K562 (cell line): ENCODE measurements around the gene RIT1. TPM values are rescaled to one million over a fixed set of nuclear protein-coding genes. Genes with fewer than 3 reads are reported as not detected.

ENCODE experiments used
- ATAC-seq: fragments of 200-7000 bp; cut with Tn5 transposase; 3 replicates; pipeline ENCODE4 v1.9.1; 2020; ENCODE audit warnings: moderate library complexity
- BruUV-seq: library from RNA; stranded (reverse); fragments of 400-500 nt; replicated peaks from 2 replicates; lab custom pipeline; 2021; lab: Mats Ljungman, UMichigan
- CTCF ChIA-PET: fragments of 300-600 bp; formaldehyde crosslinking; extraction: SDS; loops from one replicate; lab custom pipeline; 2021; ENCODE audit warnings: low intra/inter-chr PET ratio; lab: Yijun Ruan, JAX
- POLR2A ChIA-PET: fragments of 300-600, 350-650 bp; sonication (Branson Sonifier 250); formaldehyde crosslinking; extraction: SDS; loops from one replicate; lab custom pipeline; 2021; ENCODE audit warnings: antibody characterized with exemption, inconsistent platforms; lab: Yijun Ruan, JAX
- DNase-seq, 4 experiments: peaks; one replicate each; pipeline versions ENCODE4 v3.0.0 to v3.0.0-alpha.2; 2011 to 2018; ENCODE audit warnings: low spot score in 3 of 4, mixed read lengths in 3 of 4; ENCODE audit errors: extremely low read depth in 1 of 4
- FAIRE-seq: peaks from 2 replicates; lab custom pipeline; 2011; peaks lifted over from hg19 to GRCh38; lab: Jason Lieb, UNC
- H2AFZ ChIP-seq: 2 replicates; pipeline ENCODE4 v1.6.0; 2011; ENCODE audit warnings: low read depth, low read length, control low read depth, inconsistent platforms
- H3K27ac ChIP-seq: fragments of 200-600 bp; 3 replicates; pipeline ENCODE4 v1.8.0; 2011; ENCODE audit warnings: low read depth, mild to moderate bottlenecking, control low read depth, inconsistent platforms, low read length, moderate library complexity, mixed read lengths; ENCODE audit errors: extremely low read depth
- H3K27me3 ChIP-seq, 2 experiments: fragments of 300-600 bp in 1 of 2; 2 replicates in 1 of 2; 3 replicates in 1 of 2; pipeline versions ENCODE4 v1.6.0 to v1.8.0; 2011; ENCODE audit warnings: inconsistent platforms in 2 of 2, low read length in 2 of 2, mild to moderate bottlenecking in 1 of 2, mixed read lengths in 1 of 2, moderate library complexity in 1 of 2; ENCODE audit not compliant: control insufficient read depth in 2 of 2, insufficient read depth in 2 of 2
- H3K36me3 ChIP-seq: fragments of 300-600 bp; 3 replicates; pipeline ENCODE4 v1.8.0; 2011; ENCODE audit warnings: mild to moderate bottlenecking, low read length, inconsistent platforms; ENCODE audit not compliant: control insufficient read depth, insufficient read depth
- H3K4me1 ChIP-seq, 2 experiments: fragments of 200-600 bp in 1 of 2; replicated peaks in 1 of 2; 2 replicates in 1 of 2; 3 replicates in 1 of 2; pipeline versions ENCODE4 v1.5.1 to v1.8.0; 2011; ENCODE audit warnings: inconsistent platforms in 2 of 2, low read length in 2 of 2, mild to moderate bottlenecking in 1 of 2, mixed read lengths in 1 of 2, moderate library complexity in 1 of 2; ENCODE audit not compliant: control insufficient read depth in 2 of 2, insufficient read depth in 2 of 2
- H3K4me2 ChIP-seq: 2 replicates; pipeline ENCODE4 v1.6.1; 2011; ENCODE audit warnings: low read length, control low read depth, inconsistent platforms, mixed read lengths; ENCODE audit not compliant: insufficient read depth
- H3K4me3 ChIP-seq: fragments of 200-600 bp; sonication (generic), shearing (Covaris generic); 2 replicates; pipeline ENCODE4 v1.5.1; 2016; ENCODE audit warnings: control low read depth, inconsistent platforms
- H3K79me2 ChIP-seq: fragments of 200-600 bp; 3 replicates; pipeline ENCODE4 v1.8.0; 2011; ENCODE audit warnings: low read length, inconsistent platforms; ENCODE audit not compliant: control insufficient read depth, insufficient read depth
- H3K9ac ChIP-seq, 2 experiments: 2 replicates each; pipeline versions ENCODE4 v1.6.0 to v1.6.1; 2011; ENCODE audit warnings: low read depth in 2 of 2, low read length in 2 of 2, control low read depth in 1 of 2, inconsistent platforms in 1 of 2, mild to moderate bottlenecking in 1 of 2, mixed read lengths in 1 of 2; ENCODE audit not compliant: insufficient read depth in 1 of 2
- H3K9me1 ChIP-seq: one replicate; pipeline ENCODE4 v1.6.0; 2011; ENCODE audit warnings: inconsistent platforms, mild to moderate bottlenecking, low read length, moderate library complexity; ENCODE audit not compliant: control insufficient read depth, insufficient read depth
- H3K9me3 ChIP-seq: replicated peaks from 2 replicates; pipeline ENCODE4 v1.5.1; 2011; ENCODE audit warnings: low read depth, low read length, inconsistent platforms; ENCODE audit not compliant: control insufficient read depth, insufficient read depth
- H4K20me1 ChIP-seq: replicated peaks from 2 replicates; pipeline ENCODE4 v1.6.1; 2011; ENCODE audit warnings: low read length, inconsistent platforms, mixed read lengths; ENCODE audit not compliant: control insufficient read depth, insufficient read depth
- AFF4 ChIP-seq: sonication (generic); formaldehyde crosslinking; IDR thresholded peaks from 2 replicates; pipeline ENCODE4 v1.8.0; 2023; ENCODE audit warnings: mild to moderate bottlenecking, missing genetic modification reagents
- ATF1 ChIP-seq, 2 experiments: fragments of 450-650 bp in 1 of 2; IDR thresholded peaks; 2 replicates each; pipeline ENCODE4 v1.6.1; 2016; ENCODE audit warnings: missing compliant biosample characterization in 1 of 2, missing genetic modification characterization in 1 of 2
- BCL6 ChIP-seq: fragments of 250-450 bp; sonication (Bioruptor Pico); IDR thresholded peaks from 2 replicates; pipeline ENCODE4 v1.4.0; 2020
- CCAR2 ChIP-seq: fragments of 200-400 bp; formaldehyde crosslinking; IDR thresholded peaks from 2 replicates; pipeline ENCODE4 v1.6.1; 2017; ENCODE audit warnings: mild to moderate bottlenecking, low read depth, low read length
- FOXP4 ChIP-seq: sonication (generic); formaldehyde crosslinking; IDR thresholded peaks from 2 replicates; pipeline ENCODE4 v1.8.0; 2022; ENCODE audit warnings: mild to moderate bottlenecking, missing genetic modification reagents, borderline replicate concordance
- HDAC8 ChIP-seq: fragments of 450-650 bp; IDR thresholded peaks from 2 replicates; pipeline ENCODE4 v1.6.1; 2016; ENCODE audit warnings: mild to moderate bottlenecking, missing genetic modification characterization, moderate library complexity, missing compliant biosample characterization
- MNT ChIP-seq, 2 experiments: fragments of 450-650 bp; conservative IDR thresholded peaks; 2 replicates each; pipeline ENCODE4 v1.6.1; 2017; ENCODE audit warnings: mild to moderate bottlenecking in 2 of 2, moderate library complexity in 2 of 2
- SAFB ChIP-seq: fragments of 200-400 bp; formaldehyde crosslinking; IDR thresholded peaks from 2 replicates; pipeline ENCODE4 v1.6.1; 2017; ENCODE audit warnings: low read depth, low read length, borderline replicate concordance
- SETDB1 ChIP-seq: IDR thresholded peaks from one replicate; pipeline ENCODE4 v1.6.1; 2012; ENCODE audit warnings: low read length, control low read depth, inconsistent platforms
- SNIP1 ChIP-seq: fragments of 450-650 bp; IDR thresholded peaks from 2 replicates; pipeline ENCODE4 v1.7.1; 2017; ENCODE audit warnings: low read depth, mild to moderate bottlenecking
- ZNF282 ChIP-seq: sonication (generic); formaldehyde crosslinking; IDR thresholded peaks from 2 replicates; pipeline ENCODE4 v1.8.1; 2023; ENCODE audit warnings: missing genetic modification reagents
- WGBS: fragments of 100-300 bp; shearing (Covaris generic); methylation state at CpG from one replicate; pipeline ENCODE4 v1.1.6; 2016; ENCODE audit warnings: low coverage, mixed read lengths; ENCODE audit not compliant: insufficient coverage; ENCODE audit errors: missing lambda C conversion rate; 5-methylcytosine and 5-hydroxymethylcytosine counted together
- in situ Hi-C: fragments of 300-500 bp; cut with MboI; formaldehyde crosslinking; loops from 4 replicates; pipeline ENCODE4 v1.15.0; 2018; ENCODE audit warnings: inconsistent platforms, mixed read lengths
- intact Hi-C: fragments of 100-400 bp; cut with micrococcal nuclease; formaldehyde crosslinking; loops from 2 replicates; pipeline ENCODE4 v1.14.2; 2022
- polyA plus RNA-seq, 8 experiments: library from polyadenylated mRNA; depleted of rRNA in 4 of 8; stranded (reverse) in 5 of 8; unstranded in 3 of 8; fragments of >200 nt; fragmentation: Nextera tagmentation in 2 of 8; fragmentation: Illumina TruSeq in 1 of 8; extraction: Ambion mirVana in 2 of 8; extraction: Trizol in 1 of 8; gene quantifications; 2 replicates each; pipeline versions ENCODE4 v1.2.1 to v1.2.3, GENCODE V29; 2011 to 2014; ENCODE audit warnings: inconsistent platforms in 1 of 8, missing spikeins in 1 of 8
- total RNA-seq, 7 experiments: library from RNA; depleted of rRNA in 6 of 7; stranded (reverse); fragments of >200 nt in 6 of 7; fragmentation: Illumina TruSeq in 2 of 7; extraction: Trizol in 2 of 7; gene quantifications; 2 replicates each; pipeline versions ENCODE4 v1.2.1 to v1.2.3, GENCODE V29; 2011 to 2021; ENCODE audit warnings: low replicate concordance in 1 of 7

The RIT1 gene
- total and polyA plus RNA-seq, 9 of the 15 experiments (the other 6 are each of a cell fraction or from before 2014, with no cell fraction given) = 13.5 to 57.6 (median 22.9) TPM

GRCh38 chr1:155856257-155856974 lies 54.7 kb downstream of the RIT1 start (continued):
- no peak for TF ChIP-seq HDAC8 (tag)
- TF ChIP-seq SNIP1 = no peak
- TF ChIP-seq SETDB1 = no peak
- TF ChIP-seq CCAR2 = no peak
- TF ChIP-seq ZNF282 (CRISPR knock-in tag) = no peak
- TF ChIP-seq ATF1 (CRISPR knock-in tag; IDR thresholded peaks at IDR 0.05) = no peak
- TF ChIP-seq ATF1 (tag; IDR thresholded peaks at IDR 0.05) = no peak
- TF ChIP-seq, all 486 proteins: peak for 3

- no peak overlapping the region; a peak in 1 of 4 replicates for H3K9ac ChIP-seq
- peaks cover 0 to 15% of the 10 kb centered on the region in 2 experiments; a peak in 1 of 5 replicates for H3K4me1 ChIP-seq
- no peak overlapping the region for H3K4me2 ChIP-seq
- H3K9me3 ChIP-seq = no peaks in the 10 kb centered on the region
- in situ Hi-C loops (no loop called here), intact Hi-C loops (no loop called here)
- peak; percentile 64 for ATAC-seq
- no peaks in the 10 kb centered on the region for H3K27me3 ChIP-seq
- no peak overlapping the region for H3K4me3 ChIP-seq
- POLR2A ChIA-PET = interaction anchor here (0.6 to 2.1 kb wide), 4 partner anchors 9 to 118 kb away, joined by 3 to 8 read pairs (median 6); partner anchors contain the start of gene SYT11
- FAIRE-seq = no peak
- CTCF ChIA-PET = no interaction called here
- H3K27ac ChIP-seq = no peak overlapping the region
- H4K20me1 ChIP-seq = no peaks in the 10 kb centered on the region
- BruUV-seq = no TSS peak
- no peak for DNase-seq
- H3K9me1 ChIP-seq = no peaks in the 10 kb centered on the region
- TF ChIP-seq FOXP4 (no peak), BCL6 (no peak), AFF4 (CRISPR knock-in tag) (no peak), SAFB (no peak), MNT (conservative IDR thresholded peaks at IDR 0.05) (0 out of 4 replicates have a peak, but pooled peaks of 1 of the 2 experiments have one; percentile 32)
- TF ChIP-seq, all 486 proteins: peak for 1
- WGBS = 75% methylated on average over 3 of the region's 3 CpGs
- Histone ChIP-seq H3K79me2 (peaks cover 80% of the 10 kb centered on the region), H3K36me3 (peaks cover 69% of the 10 kb centered on the region), H2AFZ (no peak overlapping the region)
These were observed 60.8 kb downstream of the RIT1 start for GRCh38 chr1:155850345-155850744.
